ENCODE data around the gene PTPRG. TPM values are rescaled to one million over a fixed set of nuclear protein-coding genes. Genes with fewer than 3 reads are reported as not detected.

The PTPRG gene
- total RNA-seq, 1 experiment from 2014 or later: 32.1 TPM

- DNase-seq (ENCODE audit: low read depth, low spot score) (no peak), ATAC-seq (no peak)
- H2AFZ ChIP-seq (ENCODE audit: low read depth, low read length, poor library complexity, severe bottlenecking): no peak overlapping the region
- ChIA-PET POLR2A (no interaction called here), CTCF (no interaction called here), RAD21 (ENCODE audit: low non-redundant PET in 1 of 2, low total read pairs in 2 of 2, uncharacterized antibody in 2 of 2, unreplicated experiment in 2 of 2) (no interaction called here)
- H3K9me2 ChIP-seq (ENCODE audit: insufficient read depth): no peaks in the 10 kb centered on the region
- H3K4me3 ChIP-seq (replicated peaks in 1 of 2; ENCODE audit: low read depth in 1 of 2, low read length in 2 of 2): no peak overlapping the region
- H3K79me2 ChIP-seq (ENCODE audit: insufficient read depth, low read length): no peaks in the 10 kb centered on the region
- TF ChIP-seq SP1 (IDR thresholded peaks at IDR 0.05; ENCODE audit: low read depth): no peak
- no peak for TF ChIP-seq JUND (IDR thresholded peaks at IDR 0.05)
- no peak for TF ChIP-seq TCF7L2 (IDR thresholded peaks at IDR 0.05; ENCODE audit: borderline replicate concordance, extremely low read depth, insufficient read depth, insufficient read length)
- H3K9ac ChIP-seq (ENCODE audit: low read length): no peak overlapping the region
- no TSS peak for BruUV-seq (replicated peaks)
- H3K27me3 ChIP-seq (ENCODE audit: insufficient read depth, low read length): no peaks in the 10 kb centered on the region
- no peaks in the 10 kb centered on the region for H3K9me3 ChIP-seq (ENCODE audit: control insufficient read depth in 1 of 2, insufficient read depth in 1 of 2, low read depth in 1 of 2, low read length in 2 of 2)
- no peaks in the 10 kb centered on the region for H4K20me1 ChIP-seq (ENCODE audit: insufficient read depth)
- H3K4me1 ChIP-seq (ENCODE audit: control insufficient read depth in 1 of 2, insufficient read depth in 2 of 2, low read length in 2 of 2): no peaks in the 10 kb centered on the region
- no peak overlapping the region for H3K27ac ChIP-seq (ENCODE audit: low read depth, low read length)
- H3K36me3 ChIP-seq (ENCODE audit: control insufficient read depth in 1 of 2, insufficient read depth in 2 of 2, low read length in 2 of 2): no peaks in the 10 kb centered on the region
- intact Hi-C loops (cut with micrococcal nuclease): no loop called here
- no peak overlapping the region for H3K4me2 ChIP-seq (ENCODE audit: low read length)
These were observed 648.6 kb downstream of the PTPRG start for GRCh38 chr3:62210011-62210410.

GRCh38 chr3:62211675-62212429 lies 650.5 kb downstream of the PTPRG start:
- TF ChIP-seq CTCF (IDR thresholded peaks at IDR 0.05 in 2 of 3, conservative IDR thresholded peaks at IDR 0.05 in 1 of 3; ENCODE audit: borderline replicate concordance in 1 of 3, insufficient read depth in 1 of 3, low read depth in 2 of 3, low read length in 2 of 3) (peak in 2 of 3 experiments; percentile 28 to 36; a peak in 4 of 6 replicates), YY1 (IDR thresholded peaks at IDR 0.05; ENCODE audit: extremely low read depth, insufficient replicate concordance, low read depth, low read length) (no peak)
- intact Hi-C loops (cut with micrococcal nuclease): no loop called here
- no peaks in the 10 kb centered on the region for H3K36me3 ChIP-seq (ENCODE audit: control insufficient read depth in 1 of 2, insufficient read depth in 2 of 2, low read length in 2 of 2)
- no peak overlapping the region for H3K27ac ChIP-seq (ENCODE audit: low read depth, low read length)
- H3K9me3 ChIP-seq (ENCODE audit: control insufficient read depth in 1 of 2, insufficient read depth in 1 of 2, low read depth in 1 of 2, low read length in 2 of 2): no peaks in the 10 kb centered on the region
- no peak overlapping the region for H3K4me3 ChIP-seq (replicated peaks in 1 of 2; ENCODE audit: low read depth in 1 of 2, low read length in 2 of 2)
- no peaks in the 10 kb centered on the region for H3K9me2 ChIP-seq (ENCODE audit: insufficient read depth)
- H4K20me1 ChIP-seq (ENCODE audit: insufficient read depth): no peaks in the 10 kb centered on the region
- H3K4me2 ChIP-seq (ENCODE audit: low read length): no peak overlapping the region
- H3K9ac ChIP-seq (ENCODE audit: low read length): no peak overlapping the region
- ATAC-seq: peak; percentile 60; the same call in 1 of the 2 replicates
- no peaks in the 10 kb centered on the region for H3K79me2 ChIP-seq (ENCODE audit: insufficient read depth, low read length)
- POLR2A ChIA-PET: no interaction called here
- CTCF ChIA-PET: interaction anchor here (1.4 kb wide), 1 partner anchor 11 kb away, joined by 3 read pairs; no protein-coding TSS in a partner anchor
- no peaks in the 10 kb centered on the region for H3K27me3 ChIP-seq (ENCODE audit: insufficient read depth, low read length)
- no peaks in the 10 kb centered on the region for H3K4me1 ChIP-seq (ENCODE audit: control insufficient read depth in 1 of 2, insufficient read depth in 2 of 2, low read length in 2 of 2)
- RAD21 ChIA-PET (ENCODE audit: low non-redundant PET in 1 of 2, low total read pairs in 2 of 2, uncharacterized antibody in 2 of 2, unreplicated experiment in 2 of 2): no interaction called here
- no peak overlapping the region for H2AFZ ChIP-seq (ENCODE audit: low read depth, low read length, poor library complexity, severe bottlenecking)
- DNase-seq (ENCODE audit: low read depth, low spot score): no peak
- BruUV-seq (replicated peaks): no TSS peak
